Right atrium auricular region (tissue), 2 donors: Measurements from ENCODE around the gene UBE2V1. TPM values are rescaled to one million over a fixed set of nuclear protein-coding genes. Genes with fewer than 3 reads are reported as not detected.
A peak's percentile ranks its signal among the peaks of the same experiment; 100 is the strongest.
"Not testable (repeated sequence)": the region's sequence is repeated elsewhere in the genome, so short reads cannot be mapped to it uniquely, and the experiment has no call there.

Experiments
- DNase-seq: peaks from one replicate; pipeline ENCODE4 v3.0.0-alpha.2; 2019; ENCODE audit warnings: low spot score
- H3K27ac ChIP-seq, 2 donors: fragments of 200-600 bp; sonication (generic); 1 replicate in 1 of 2; 2 replicates in 1 of 2; pipeline ENCODE4 v1.5.1; 2016 to 2019
- H3K27me3 ChIP-seq, 2 donors: fragments of 200-600 bp; sonication (generic); one replicate each; pipeline versions ENCODE4 v1.5.1 to v1.6.0; 2017 to 2019
- H3K36me3 ChIP-seq: fragments of 200-600 bp; sonication (generic); one replicate; pipeline ENCODE4 v1.5.1; 2016
- H3K4me1 ChIP-seq, 2 donors: fragments of 200-600 bp; sonication (generic); one replicate each; pipeline versions ENCODE4 v1.5.1 to v1.6.0; 2017 to 2019
- H3K4me3 ChIP-seq, 2 donors: fragments of 200-600 bp; sonication (generic); 1 replicate in 1 of 2; 2 replicates in 1 of 2; pipeline ENCODE4 v1.5.1; 2017 to 2019; ENCODE audit warnings: mild to moderate bottlenecking in 1 of 2, moderate library complexity in 1 of 2
- H3K9me3 ChIP-seq, 2 donors: fragments of 200-600 bp; sonication (generic); one replicate each; pipeline ENCODE4 v1.5.1; 2019
- CTCF ChIP-seq, 2 donors: fragments of 200-600 bp; sonication (generic); IDR thresholded peaks; one replicate each; pipeline ENCODE4 v1.5.1; 2019; ENCODE audit warnings: antibody characterized with exemption in 2 of 2
- total RNA-seq, 2 donors: library from RNA; depleted of rRNA; stranded (reverse); fragments of >200 nt; gene quantifications; one replicate each; pipeline ENCODE4 v1.1.0, GENCODE V29; 2016

Gene UBE2V1
- total RNA-seq, 2 donors from 2014 or later = 61.2 to 70.2 TPM

- Histone ChIP-seq H3K27me3 (no peaks in the 10 kb centered on the region), H3K36me3 (peaks cover 19% of the 10 kb centered on the region), H3K27ac (no peak overlapping the region), H3K4me1 (peaks cover 0 to 19% of the 10 kb centered on the region in 2 donors), H3K9me3 (no peaks in the 10 kb centered on the region), H3K4me3 (no peak overlapping the region)
- TF ChIP-seq CTCF (IDR thresholded peaks at IDR 0.05) = no peak
- no peak for DNase-seq
Observed at GRCh38 chr20:50083034-50083433, 29.9 kb downstream of the UBE2V1 start.

- peaks cover 0 to 19% of the 10 kb centered on the region in 2 donors for H3K4me1 ChIP-seq
- not testable (repeated sequence) for DNase-seq, H3K27me3 ChIP-seq, H3K4me3 ChIP-seq, H3K9me3 ChIP-seq
- peak overlapping the region; percentile 17 to 31 for H3K27ac ChIP-seq
- peaks cover 19% of the 10 kb centered on the region for H3K36me3 ChIP-seq
Observed at GRCh38 chr20:50082056-50082455, 30.9 kb downstream of the UBE2V1 start.

- H3K27me3 ChIP-seq = no peaks in the 10 kb centered on the region
- H3K36me3 ChIP-seq = peaks cover 17% of the 10 kb centered on the region
- H3K4me1 ChIP-seq = peaks cover 0 to 12% of the 10 kb centered on the region in 2 donors
- no peak overlapping the region for H3K4me3 ChIP-seq
- TF ChIP-seq CTCF (IDR thresholded peaks at IDR 0.05) = no peak
- peak overlapping the region in 1 of 2 donors; percentile 7 for H3K27ac ChIP-seq
- no peaks in the 10 kb centered on the region for H3K9me3 ChIP-seq
- DNase-seq = no peak
Observed at GRCh38 chr20:50077818-50078601, 34.9 kb downstream of the UBE2V1 start.

GRCh38 chr20:50073500-50073899 is 39.5 kb downstream of the UBE2V1 start:
- Histone ChIP-seq H3K27ac (no peak overlapping the region), H3K9me3 (no peaks in the 10 kb centered on the region), H3K4me1 (peaks cover 0 to 17% of the 10 kb centered on the region in 2 donors), H3K27me3 (no peaks in the 10 kb centered on the region), H3K4me3 (no peak overlapping the region), H3K36me3 (no peaks in the 10 kb centered on the region)
- TF ChIP-seq CTCF (IDR thresholded peaks at IDR 0.05) = no peak
- DNase-seq = no peak

GRCh38 chr20:50071039-50071888 is 41.7 kb downstream of the UBE2V1 start:
- Histone ChIP-seq H3K4me3 (peak overlapping the region in 1 of 2 donors; percentile 37), H3K9me3 (no peaks in the 10 kb centered on the region), H3K27me3 (no peaks in the 10 kb centered on the region), H3K27ac (no peak overlapping the region), H3K4me1 (peaks cover 0 to 11% of the 10 kb centered on the region in 2 donors), H3K36me3 (no peaks in the 10 kb centered on the region)
- TF ChIP-seq CTCF (IDR thresholded peaks at IDR 0.05) = peak; percentile 97 to 100
- peak; percentile 91 for DNase-seq

GRCh38 chr20:50070361-50070760 is 42.6 kb downstream of the UBE2V1 start:
- Histone ChIP-seq H3K4me1 (peaks cover 0 to 9% of the 10 kb centered on the region in 2 donors), H3K27ac (no peak overlapping the region), H3K9me3 (no peaks in the 10 kb centered on the region), H3K36me3 (no peaks in the 10 kb centered on the region), H3K27me3 (no peaks in the 10 kb centered on the region), H3K4me3 (no peak overlapping the region)
- no peak for DNase-seq
- no peak for TF ChIP-seq CTCF (IDR thresholded peaks at IDR 0.05)
